ENCODE data around the gene ACSBG1. TPM values are rescaled to one million over a fixed set of nuclear protein-coding genes. Genes with fewer than 3 reads are reported as not detected.

ACSBG1 gene
- total RNA-seq, 1 donor from 2014 or later, result not detected

- no peaks in the 10 kb centered on the region for H3K36me3 ChIP-seq (ENCODE audit: control insufficient read depth, insufficient read depth, low read length)
- no peak for DNase-seq (ENCODE audit: low read depth)
- H3K4me3 ChIP-seq (ENCODE audit: low read depth, low read length), result no peak overlapping the region
- TF ChIP-seq CTCF (IDR thresholded peaks at IDR 0.05; ENCODE audit: insufficient read depth, low read length, poor library complexity, severe bottlenecking), result no peak
- peaks cover 14% of the 10 kb centered on the region for H3K27me3 ChIP-seq (ENCODE audit: control insufficient read depth, insufficient read depth, low read length)
Measured at GRCh38 chr15:78232951-78233350, 1.4 kb downstream of the ACSBG1 start.

GRCh38 chr15:78229431-78230406, 4.6 kb downstream of the ACSBG1 start:
- no peak for DNase-seq (ENCODE audit: low read depth)
- Histone ChIP-seq H3K36me3 (ENCODE audit: control insufficient read depth, insufficient read depth, low read length) (no peaks in the 10 kb centered on the region), H3K27me3 (ENCODE audit: control insufficient read depth, insufficient read depth, low read length) (peaks cover 9% of the 10 kb centered on the region), H3K4me3 (ENCODE audit: low read depth, low read length) (no peak overlapping the region)
- TF ChIP-seq CTCF (IDR thresholded peaks at IDR 0.05; ENCODE audit: insufficient read depth, low read length, poor library complexity, severe bottlenecking), result no peak

GRCh38 chr15:78228356-78228996, 5.9 kb downstream of the ACSBG1 start:
- Histone ChIP-seq H3K27me3 (ENCODE audit: control insufficient read depth, insufficient read depth, low read length) (peaks cover 6% of the 10 kb centered on the region), H3K36me3 (ENCODE audit: control insufficient read depth, insufficient read depth, low read length) (no peaks in the 10 kb centered on the region), H3K4me3 (ENCODE audit: low read depth, low read length) (no peak overlapping the region)
- DNase-seq (ENCODE audit: low read depth), result no peak
- TF ChIP-seq CTCF (IDR thresholded peaks at IDR 0.05; ENCODE audit: insufficient read depth, low read length, poor library complexity, severe bottlenecking), result no peak

DNA sequence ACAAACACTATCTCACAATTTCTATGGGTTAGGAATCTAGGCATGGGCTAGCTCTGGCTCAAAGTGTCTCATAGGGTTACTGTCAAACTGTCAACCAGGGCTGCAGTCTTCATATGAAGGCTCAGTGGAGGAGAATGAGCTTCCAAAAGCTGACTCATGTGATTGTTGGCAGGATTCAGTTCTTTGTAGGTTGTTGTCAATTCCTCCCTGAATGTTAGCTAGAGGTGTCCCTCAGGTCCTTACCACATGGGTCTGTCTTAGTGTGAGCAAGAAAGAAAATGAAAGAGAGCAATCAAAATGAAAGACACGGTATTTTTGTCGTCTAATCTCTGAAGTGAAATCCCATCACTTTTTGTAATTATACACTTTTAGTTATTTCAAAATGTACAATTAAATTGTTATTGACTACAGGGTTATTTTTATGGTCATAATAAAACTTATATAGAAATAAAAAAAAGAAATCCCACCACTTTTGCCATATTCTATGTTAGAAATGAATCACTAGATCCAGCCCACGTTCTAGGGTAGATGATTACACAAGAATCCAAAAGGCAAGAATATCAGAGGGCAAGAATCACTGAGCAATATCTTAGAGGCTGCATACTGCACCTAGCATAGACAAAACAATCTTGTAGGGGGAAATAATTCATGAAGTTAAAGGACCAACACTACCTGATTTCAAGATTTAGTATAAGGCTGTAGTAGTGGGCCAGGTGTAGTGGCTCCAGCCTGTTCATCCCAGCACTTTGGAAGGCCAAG, 8.4 kb downstream of the ACSBG1 start:
- TF ChIP-seq CTCF (IDR thresholded peaks at IDR 0.05; ENCODE audit: insufficient read depth, low read length, poor library complexity, severe bottlenecking), result no peak
- no peak for DNase-seq (ENCODE audit: low read depth)
- Histone ChIP-seq H3K36me3 (ENCODE audit: control insufficient read depth, insufficient read depth, low read length) (no peaks in the 10 kb centered on the region), H3K4me3 (ENCODE audit: low read depth, low read length) (no peak overlapping the region), H3K27me3 (ENCODE audit: control insufficient read depth, insufficient read depth, low read length) (no peaks in the 10 kb centered on the region)

- no peak for DNase-seq (ENCODE audit: low read depth)
- TF ChIP-seq CTCF (IDR thresholded peaks at IDR 0.05; ENCODE audit: insufficient read depth, low read length, poor library complexity, severe bottlenecking), result no peak
- Histone ChIP-seq H3K27me3 (ENCODE audit: control insufficient read depth, insufficient read depth, low read length) (no peaks in the 10 kb centered on the region), H3K36me3 (ENCODE audit: control insufficient read depth, insufficient read depth, low read length) (no peaks in the 10 kb centered on the region), H3K4me3 (ENCODE audit: low read depth, low read length) (no peak overlapping the region)
Measured at GRCh38 chr15:78224023-78224411, 10.3 kb downstream of the ACSBG1 start.

Data from kidney epithelial cell (primary cell).